ENCODE results near the gene BCL2.

DNA sequence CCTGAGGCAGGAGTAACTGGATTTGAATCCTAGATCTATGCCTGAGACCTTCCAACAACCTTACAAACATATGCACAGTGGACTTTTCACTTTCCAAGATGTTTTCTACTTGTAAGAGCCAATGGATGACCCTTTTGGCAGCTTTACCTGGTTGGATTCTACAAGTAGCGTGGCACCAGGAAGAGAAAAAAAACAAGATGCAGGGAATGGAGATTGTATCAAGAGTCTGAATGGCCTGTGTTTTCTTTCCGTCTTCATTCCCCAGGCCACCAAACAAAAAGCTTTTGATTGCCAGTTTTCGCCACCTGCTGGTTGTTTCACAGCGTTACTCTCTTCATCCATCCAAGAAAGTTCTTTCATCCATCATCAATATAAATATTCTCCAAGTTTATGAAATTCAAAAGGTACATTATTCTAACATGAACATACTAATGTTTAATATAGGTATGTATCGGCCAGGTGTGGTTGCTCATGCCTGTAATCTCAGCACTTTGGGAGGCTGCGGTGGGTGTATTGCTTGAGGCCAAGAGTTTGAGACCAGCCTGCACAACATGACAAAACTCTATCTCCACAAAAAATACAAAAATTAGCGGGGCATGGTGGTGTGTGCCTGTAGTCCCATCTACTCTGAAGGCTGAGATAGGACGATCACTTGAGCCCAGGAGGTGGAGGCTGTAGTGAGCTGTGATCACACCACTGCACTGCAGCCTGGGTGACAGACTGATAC is 3.5 kb upstream of the BCL2 start:
- no peak for TF ChIP-seq EP300 (IDR thresholded peaks at IDR 0.05)
- no peak for TF ChIP-seq POLR2A (IDR thresholded peaks at IDR 0.05)

Data from ovary (tissue), 1 donor.